Endothelial cell of umbilical vein (primary cell): ENCODE measurements around the gene CXCL3. TPM values are rescaled to one million over a fixed set of nuclear protein-coding genes. Genes with fewer than 3 reads are reported as not detected.

Experiments
- BruUV-seq: library from RNA; stranded (reverse); fragments of 400-500 nt; replicated peaks from 2 replicates; lab custom pipeline; 2021; lab: Mats Ljungman, UMichigan
- CTCF ChIA-PET: fragments of 300-600, 350-600 bp; sonication (Branson Sonifier 250); formaldehyde crosslinking; loops from one replicate; lab custom pipeline; 2021; ENCODE audit warnings: antibody characterized with exemption, inconsistent platforms; lab: Charles Lee
- POLR2A ChIA-PET: fragments of 300-600, 350-600 bp; sonication (Branson Sonifier 250); formaldehyde crosslinking; loops from one replicate; lab custom pipeline; 2021; ENCODE audit warnings: antibody characterized with exemption, inconsistent platforms; lab: Charles Lee
- DNase-seq: peaks from one replicate; pipeline ENCODE4 v3.0.0-alpha.2; 2011; ENCODE audit warnings: low read depth, low spot score
- FAIRE-seq: peaks from 2 replicates; lab custom pipeline; 2011; peaks lifted over from hg19 to GRCh38; lab: Jason Lieb, UNC
- H2AFZ ChIP-seq: 2 replicates; pipeline ENCODE4 v1.6.0; 2012; ENCODE audit warnings: low read depth, low read length, control low read depth, inconsistent platforms
- H3K27ac ChIP-seq: 2 replicates; pipeline ENCODE4 v1.5.1; 2011; ENCODE audit warnings: low read depth, mild to moderate bottlenecking, control low read depth, low read length, moderate library complexity; ENCODE audit not compliant: insufficient read depth
- H3K27me3 ChIP-seq, 2 experiments: 2 replicates each; pipeline versions ENCODE4 v1.6.0 to v1.6.1; 2011; ENCODE audit warnings: low read length in 2 of 2, mixed read lengths in 1 of 2; ENCODE audit not compliant: control insufficient read depth in 2 of 2, insufficient read depth in 2 of 2
- H3K36me3 ChIP-seq, 2 experiments: 2 replicates in 1 of 2; 3 replicates in 1 of 2; pipeline ENCODE4 v1.5.1; 2011; ENCODE audit warnings: low read length in 2 of 2, mild to moderate bottlenecking in 1 of 2, moderate library complexity in 1 of 2; ENCODE audit not compliant: control insufficient read depth in 2 of 2, insufficient read depth in 2 of 2; ENCODE audit errors: extremely low read depth in 1 of 2
- H3K4me1 ChIP-seq: 3 replicates; pipeline ENCODE4 v1.5.1; 2011; ENCODE audit warnings: mild to moderate bottlenecking, low read length; ENCODE audit not compliant: control insufficient read depth, insufficient read depth; ENCODE audit errors: extremely low read depth
- H3K4me2 ChIP-seq: 2 replicates; pipeline ENCODE4 v1.6.1; 2011; ENCODE audit warnings: low read length, control low read depth, mixed read lengths; ENCODE audit not compliant: insufficient read depth
- H3K4me3 ChIP-seq, 3 experiments: fragments of 200-600 bp in 1 of 3; sonication (generic), shearing (Covaris generic) in 1 of 3; replicated peaks in 1 of 3; 2 replicates each; pipeline ENCODE4 v1.5.1; 2011 to 2016; ENCODE audit warnings: control low read depth in 3 of 3, low read length in 3 of 3, mild to moderate bottlenecking in 2 of 3, inconsistent platforms in 1 of 3, low read depth in 1 of 3, moderate library complexity in 1 of 3; ENCODE audit not compliant: insufficient read depth in 1 of 3
- H3K79me2 ChIP-seq: 2 replicates; pipeline ENCODE4 v1.6.0; 2012; ENCODE audit warnings: low read length, inconsistent platforms; ENCODE audit not compliant: control insufficient read depth, insufficient read depth
- H3K9ac ChIP-seq: replicated peaks from 2 replicates; pipeline ENCODE3; 2011; ENCODE audit warnings: low read length, control low read depth; ENCODE audit not compliant: insufficient read depth; ENCODE audit errors: extremely low read depth
- H3K9me1 ChIP-seq: replicated peaks from 3 replicates; pipeline ENCODE4 v1.6.0; 2011; ENCODE audit warnings: mild to moderate bottlenecking, low read length; ENCODE audit not compliant: control insufficient read depth, insufficient read depth; ENCODE audit errors: extremely low read depth
- H3K9me3 ChIP-seq: replicated peaks from 2 replicates; pipeline ENCODE4 v1.5.1; 2012; ENCODE audit warnings: low read length, inconsistent platforms; ENCODE audit not compliant: control insufficient read depth, insufficient read depth
- H4K20me1 ChIP-seq: replicated peaks from 2 replicates; pipeline ENCODE3; 2011; ENCODE audit warnings: mild to moderate bottlenecking, low read length; ENCODE audit not compliant: control insufficient read depth, insufficient read depth; ENCODE audit errors: extremely low read depth
- EZH2 ChIP-seq: IDR thresholded peaks from 2 replicates; pipeline ENCODE4 v1.6.1; 2012; ENCODE audit warnings: borderline replicate concordance, low read depth, mild to moderate bottlenecking, moderate library complexity, low read length, inconsistent platforms; ENCODE audit not compliant: severe bottlenecking
- FOS ChIP-seq: IDR thresholded peaks from 2 replicates; pipeline ENCODE4 v1.6.1; 2011; ENCODE audit warnings: mild to moderate bottlenecking, low read length, moderate library complexity, borderline replicate concordance; ENCODE audit not compliant: insufficient read depth
- GATA2 ChIP-seq: IDR thresholded peaks from 2 replicates; pipeline ENCODE4 v1.7.0; 2011; ENCODE audit warnings: low read depth, mild to moderate bottlenecking, moderate library complexity, mixed read lengths, low read length; ENCODE audit not compliant: insufficient read length, insufficient read depth
- MYC ChIP-seq: IDR thresholded peaks from one replicate; pipeline ENCODE4 v1.6.1; 2011; ENCODE audit warnings: mild to moderate bottlenecking, low read depth, low read length
- POLR2A ChIP-seq: IDR thresholded peaks from 2 replicates; pipeline ENCODE4 v1.6.1; 2012; ENCODE audit warnings: low read depth, mild to moderate bottlenecking, control low read depth, low read length
- POLR2AphosphoS5 ChIP-seq: IDR thresholded peaks from 2 replicates; pipeline ENCODE4 v1.6.1; 2012; ENCODE audit warnings: low read depth, mild to moderate bottlenecking, control low read depth, low read length, moderate library complexity; ENCODE audit not compliant: insufficient read depth
- dilution Hi-C: fragments of 300-500 bp; cut with MboI; formaldehyde crosslinking; loops from one replicate; pipeline ENCODE4 v1.15.0; 2019; ENCODE audit warnings: low sequenced_read_pairs; ENCODE audit not compliant: extremely low pct_ligation_motif_present
- intact Hi-C: fragments of 100-400 bp; cut with micrococcal nuclease; formaldehyde crosslinking; loops from one replicate; pipeline ENCODE4 v1.10.0; 2022
- polyA plus RNA-seq, 4 experiments: library from polyadenylated mRNA; depleted of rRNA in 3 of 4; stranded (reverse) in 3 of 4; unstranded in 1 of 4; fragments of >200 nt; gene quantifications; 2 replicates each; pipeline versions ENCODE4 v1.2.1 to v1.2.3, GENCODE V29; 2011 to 2012; ENCODE audit warnings: missing spikeins in 1 of 4
- total RNA-seq: library from RNA; stranded (reverse); gene quantifications from 2 replicates; pipeline ENCODE4 v1.2.3, GENCODE V29; 2021
- TF ChIP-seq, protein P1 (sequence below): IDR thresholded peaks from 2 replicates; pipeline ENCODE4 v1.6.1; 2011; ENCODE audit not compliant: insufficient read depth, insufficient read length
- TF ChIP-seq, protein P2 (sequence below), 2 donors: IDR thresholded peaks; 1 replicate in 1 of 2; 2 replicates in 1 of 2; pipeline ENCODE4 v1.5.1; 2011; ENCODE audit warnings: low read length in 2 of 2, mild to moderate bottlenecking in 2 of 2, moderate library complexity in 2 of 2, control low read depth in 1 of 2, inconsistent platforms in 1 of 2, low read depth in 1 of 2; ENCODE audit not compliant: insufficient read depth in 1 of 2; ENCODE audit errors: extremely low read depth in 1 of 2

Gene CXCL3
- total and polyA plus RNA-seq, 2 donors (not counting 3 experiments of a cell fraction or from before 2014, with no cell fraction given) = 1.1 to 1.3 TPM

DNA sequence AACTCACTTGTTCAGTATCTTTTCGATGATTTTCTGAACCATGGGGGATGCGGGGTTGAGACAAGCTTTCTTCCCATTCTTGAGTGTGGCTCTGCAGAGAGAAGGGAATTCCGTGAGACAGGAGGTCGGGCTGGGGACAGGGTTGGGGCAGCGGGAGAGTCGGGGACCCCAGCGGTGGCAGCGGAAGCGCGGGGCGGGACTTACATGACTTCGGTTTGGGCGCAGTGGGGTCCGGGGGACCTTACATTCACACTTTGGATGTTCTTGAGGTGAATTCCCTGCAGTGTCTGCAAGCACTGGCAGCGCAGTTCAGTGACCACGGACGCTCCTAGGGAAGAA lies 434 bp downstream of the CXCL3 start:
- H3K79me2 ChIP-seq = no peaks in the 10 kb centered on the region
- FAIRE-seq (no peak), DNase-seq (peak; percentile 40)
- H3K9me1 ChIP-seq = no peaks in the 10 kb centered on the region
- H3K27me3 ChIP-seq = no peaks in the 10 kb centered on the region
- peak overlapping the region; percentile 87 for H3K9ac ChIP-seq
- H3K27ac ChIP-seq = peak overlapping the region; percentile 88
- intact Hi-C loops = loop anchor here (1.0 to 5.0 kb wide), 6 partner anchors 55 to 376 kb away; no protein-coding TSS in a partner anchor
- H3K4me3 ChIP-seq = peak overlapping the region; percentile 75 to 86 (median 82)
- TF ChIP-seq FOS = no peak
- TF ChIP-seq GATA2 = no peak
- no peak for TF ChIP-seq EZH2
- H3K4me1 ChIP-seq = peaks cover 11% of the 10 kb centered on the region
- CTCF ChIA-PET = interaction anchor here (0.9 to 4.5 kb wide), 26 partner anchors 8 to 697 kb away, joined by 3 to 49 read pairs (median 5); partner anchors contain the start of genes CXCL1, CXCL2 and CXCL5
- BruUV-seq = TSS peak; percentile 60
- no peaks in the 10 kb centered on the region for H4K20me1 ChIP-seq
- POLR2A ChIA-PET = interaction anchor here (2.4 kb wide), 1 partner anchor 61 kb away, joined by 8 read pairs; the partner anchor contains the start of gene CXCL2
- no peaks in the 10 kb centered on the region for H3K9me3 ChIP-seq
- H3K4me2 ChIP-seq = peak overlapping the region; percentile 95
- dilution Hi-C loops = no loop called here
- H2AFZ ChIP-seq = peak overlapping the region; percentile 98
- H3K36me3 ChIP-seq = no peaks in the 10 kb centered on the region

DNA sequence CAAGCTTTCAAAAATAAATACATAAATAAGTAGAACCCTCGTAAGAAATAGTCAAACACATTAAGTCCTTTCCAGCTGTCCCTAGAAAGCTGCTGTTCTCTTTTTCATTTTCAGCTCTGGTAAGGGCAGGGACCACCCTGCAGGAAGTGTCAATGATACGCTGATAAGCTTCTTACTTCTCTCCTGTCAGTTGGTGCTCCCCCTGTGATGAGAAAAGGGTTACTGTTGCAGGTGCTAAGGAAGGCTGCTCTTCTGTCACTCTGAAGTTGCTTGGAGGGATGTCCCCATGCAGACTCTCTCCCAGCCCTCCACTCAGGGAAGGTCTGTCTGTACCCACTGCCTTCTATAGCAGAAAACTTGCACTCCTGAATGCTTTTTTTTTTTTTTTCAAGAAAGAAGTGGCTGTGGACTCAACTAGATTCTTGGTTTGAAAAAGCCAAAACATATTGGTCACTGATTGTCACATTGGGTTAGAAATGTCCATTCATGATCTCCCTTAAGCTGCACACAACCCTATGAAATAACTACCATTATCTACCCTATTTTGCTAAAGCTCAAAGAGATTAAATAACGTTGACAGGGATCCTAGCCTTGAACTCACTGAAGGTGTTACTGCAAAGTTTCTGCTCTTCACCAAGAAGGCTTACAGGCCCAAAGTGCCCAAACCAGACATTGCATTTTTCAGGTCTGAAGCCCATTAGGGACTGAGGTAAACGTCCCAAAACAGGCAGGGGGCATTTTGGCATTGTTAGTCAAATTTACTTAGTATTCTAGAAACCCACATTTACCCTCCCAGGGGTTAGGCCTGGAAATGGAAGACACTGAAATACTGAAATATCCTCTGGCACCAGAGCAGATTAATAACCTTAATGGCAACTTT lies 1.2 kb downstream of the CXCL3 start:
- no peaks in the 10 kb centered on the region for H3K36me3 ChIP-seq
- ChIA-PET CTCF (interaction anchor here (0.9 to 4.5 kb wide), 14 partner anchors 13 to 444 kb away, joined by 3 to 49 read pairs (median 8); partner anchors contain the start of genes CXCL1, CXCL2 and CXCL5), POLR2A (interaction anchor here (2.4 kb wide), 1 partner anchor 62 kb away, joined by 8 read pairs; the partner anchor contains the start of gene CXCL2)
- H3K9ac ChIP-seq = no peak overlapping the region
- H3K9me1 ChIP-seq = no peaks in the 10 kb centered on the region
- H3K27ac ChIP-seq = no peak overlapping the region
- H3K4me1 ChIP-seq = peaks cover 12% of the 10 kb centered on the region
- no peaks in the 10 kb centered on the region for H3K27me3 ChIP-seq
- H3K4me2 ChIP-seq = peak overlapping the region; percentile 95
- no peaks in the 10 kb centered on the region for H3K9me3 ChIP-seq
- intact Hi-C loops = loop anchor here (5.0 kb wide), 1 partner anchor 95 kb away; no protein-coding TSS in a partner anchor
- TF ChIP-seq, protein P1, sequence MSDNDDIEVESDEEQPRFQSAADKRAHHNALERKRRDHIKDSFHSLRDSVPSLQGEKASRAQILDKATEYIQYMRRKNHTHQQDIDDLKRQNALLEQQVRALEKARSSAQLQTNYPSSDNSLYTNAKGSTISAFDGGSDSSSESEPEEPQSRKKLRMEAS = no peak
- no peak for TF ChIP-seq FOS
- no peak for TF ChIP-seq POLR2A
- no peak for TF ChIP-seq EZH2
- no peak for TF ChIP-seq MYC
- TF ChIP-seq, protein P2, sequence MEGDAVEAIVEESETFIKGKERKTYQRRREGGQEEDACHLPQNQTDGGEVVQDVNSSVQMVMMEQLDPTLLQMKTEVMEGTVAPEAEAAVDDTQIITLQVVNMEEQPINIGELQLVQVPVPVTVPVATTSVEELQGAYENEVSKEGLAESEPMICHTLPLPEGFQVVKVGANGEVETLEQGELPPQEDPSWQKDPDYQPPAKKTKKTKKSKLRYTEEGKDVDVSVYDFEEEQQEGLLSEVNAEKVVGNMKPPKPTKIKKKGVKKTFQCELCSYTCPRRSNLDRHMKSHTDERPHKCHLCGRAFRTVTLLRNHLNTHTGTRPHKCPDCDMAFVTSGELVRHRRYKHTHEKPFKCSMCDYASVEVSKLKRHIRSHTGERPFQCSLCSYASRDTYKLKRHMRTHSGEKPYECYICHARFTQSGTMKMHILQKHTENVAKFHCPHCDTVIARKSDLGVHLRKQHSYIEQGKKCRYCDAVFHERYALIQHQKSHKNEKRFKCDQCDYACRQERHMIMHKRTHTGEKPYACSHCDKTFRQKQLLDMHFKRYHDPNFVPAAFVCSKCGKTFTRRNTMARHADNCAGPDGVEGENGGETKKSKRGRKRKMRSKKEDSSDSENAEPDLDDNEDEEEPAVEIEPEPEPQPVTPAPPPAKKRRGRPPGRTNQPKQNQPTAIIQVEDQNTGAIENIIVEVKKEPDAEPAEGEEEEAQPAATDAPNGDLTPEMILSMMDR (IDR thresholded peaks at IDR 0.05; ENCODE audit: extremely low read depth in 1 of 2, insufficient read depth in 1 of 2, low read depth in 1 of 2, low read length in 2 of 2) = no peak
- no peak for TF ChIP-seq POLR2AphosphoS5
- FAIRE-seq (no peak), DNase-seq (no peak)
- dilution Hi-C loops = no loop called here
- H4K20me1 ChIP-seq = no peaks in the 10 kb centered on the region
- BruUV-seq = no TSS peak
- H3K79me2 ChIP-seq = no peaks in the 10 kb centered on the region
- peak overlapping the region; percentile 98 for H2AFZ ChIP-seq
- peak overlapping the region in 2 of 3 experiments; percentile 82 to 86 for H3K4me3 ChIP-seq
